Measurements from ENCODE around the gene LMO1. TPM values are rescaled to one million over a fixed set of nuclear protein-coding genes. Genes with fewer than 3 reads are reported as not detected.

Gene LMO1
- total and polyA plus RNA-seq, 10 of the 15 experiments (the other 5 are each of a cell fraction or from before 2014, with no cell fraction given), result not detected

GRCh38 chr11:8230921-8231847 is 32.5 kb downstream of the LMO1 start:
- ChIA-PET POLR2A (interaction anchor here (0.5 kb wide), 1 partner anchor 811 kb away, joined by 4 read pairs; no protein-coding TSS in a partner anchor), RAD21 (ENCODE audit: unreplicated experiment) (interaction anchor here (1.6 kb wide), 1 partner anchor 335 kb away, joined by 4 read pairs; no protein-coding TSS in a partner anchor), CTCF (interaction anchor here (1.0 to 2.3 kb wide), 4 partner anchors 11 to 336 kb away, joined by 3 to 11 read pairs (median 4); no protein-coding TSS in a partner anchor), SMC1A (ENCODE audit: uncharacterized antibody, unreplicated experiment) (interaction anchor here (1.6 to 1.8 kb wide), 2 partner anchors 11 to 335 kb away, joined by 3 to 14 read pairs; no protein-coding TSS in a partner anchor)
- no TSS peak for BruUV-seq (replicated peaks)
- Histone ChIP-seq H4K20me1 (ENCODE audit: control insufficient read depth, insufficient read depth) (no peaks in the 10 kb centered on the region), H3K27ac (ENCODE audit: control insufficient read depth, insufficient read depth) (no peak overlapping the region), H3K9me3 (replicated peaks; ENCODE audit: control insufficient read depth, insufficient read depth, low read length) (no peaks in the 10 kb centered on the region), H3K79me2 (ENCODE audit: control insufficient read depth, insufficient read depth, low read length) (no peaks in the 10 kb centered on the region), H3K27me3 (replicated peaks in 1 of 2; ENCODE audit: control insufficient read depth in 2 of 2, insufficient read depth in 2 of 2, low read length in 1 of 2) (no peaks in the 10 kb centered on the region), H2AFZ (ENCODE audit: control insufficient read depth, low read depth, low read length) (no peak overlapping the region), H3K36me3 (ENCODE audit: control insufficient read depth in 2 of 2, insufficient read depth in 2 of 2, low read length in 1 of 2) (no peaks in the 10 kb centered on the region), H3K4me1 (ENCODE audit: control insufficient read depth, insufficient read depth, low read length) (no peaks in the 10 kb centered on the region), H3K9ac (ENCODE audit: control insufficient read depth, insufficient read depth, low read length) (no peak overlapping the region), H3K4me2 (ENCODE audit: control insufficient read depth, insufficient read depth) (no peak overlapping the region), H3K4me3 (no peak overlapping the region)
- intact Hi-C loops (cut with micrococcal nuclease; ENCODE audit: unreplicated experiment), result no loop called here
- ATAC-seq, result no peak
- in situ Hi-C loops (cut with MboI), result no loop called here
- no peak for DNase-seq (ENCODE audit: low read depth, low spot score)
- 35% methylated on average over 21 of the region's 21 CpGs for WGBS (ENCODE audit: insufficient coverage, insufficient replicate concordance, low lambda C conversion rate, missing lambda C conversion rate)
- TF ChIP-seq MYC (IDR thresholded peaks at IDR 0.05; ENCODE audit: insufficient read depth, insufficient read length, insufficient replicate concordance, low read length, severe bottlenecking), result no peak
- no peak for TF ChIP-seq HCFC1 (IDR thresholded peaks at IDR 0.05; ENCODE audit: low read length)
- no peak for TF ChIP-seq FOXM1 (IDR thresholded peaks at IDR 0.05; ENCODE audit: low read depth, low read length)
- TF ChIP-seq CREB1 (IDR thresholded peaks at IDR 0.05; ENCODE audit: low read depth), result no peak
- TF ChIP-seq TARDBP (IDR thresholded peaks at IDR 0.05; ENCODE audit: borderline replicate concordance), result no peak
- no peak for TF ChIP-seq ZBTB40 (IDR thresholded peaks at IDR 0.05; ENCODE audit: borderline replicate concordance)
- TF ChIP-seq DPF2 (IDR thresholded peaks at IDR 0.05), result no peak
- TF ChIP-seq IRF5 (IDR thresholded peaks at IDR 0.05; ENCODE audit: borderline replicate concordance), result no peak
- no peak for TF ChIP-seq ZNF274 (IDR thresholded peaks at IDR 0.05; ENCODE audit: insufficient read depth, insufficient read length)
- no peak for TF ChIP-seq POLR2AphosphoS2 (IDR thresholded peaks at IDR 0.05; ENCODE audit: low read depth, low read length)
- no peak for TF ChIP-seq ZNF207 (IDR thresholded peaks at IDR 0.05; ENCODE audit: borderline replicate concordance)
- TF ChIP-seq SMAD1 (IDR thresholded peaks at IDR 0.05; ENCODE audit: low read depth, partially characterized antibody), result no peak
- no peak for TF ChIP-seq RCOR1 (conservative IDR thresholded peaks at IDR 0.05; ENCODE audit: low read depth, low read length)
- no peak for TF ChIP-seq NFYB (IDR thresholded peaks at IDR 0.05; ENCODE audit: insufficient read depth, low read depth, low read length)
- no peak for TF ChIP-seq STAT3 (IDR thresholded peaks at IDR 0.05; ENCODE audit: low read depth, low read length)
- TF ChIP-seq RFX5 (IDR thresholded peaks at IDR 0.05; ENCODE audit: low read depth, low read length), result no peak
- no peak for TF ChIP-seq ZZZ3 (IDR thresholded peaks at IDR 0.05; ENCODE audit: control insufficient read depth, insufficient read length, low read depth)
- no peak for FAIRE-seq

Data from GM12878 (cell line).